K562 (cell line): ENCODE results near the gene SIGLEC11. TPM values are rescaled to one million over a fixed set of nuclear protein-coding genes. Genes with fewer than 3 reads are reported as not detected.

Source experiments
- E2F3 ChIP-seq: fragments of 250-450 bp; sonication (Bioruptor Pico); IDR thresholded peaks from 2 replicates; pipeline ENCODE4 v1.4.0; 2020; ENCODE audit warnings: mild to moderate bottlenecking
- ETV5 ChIP-seq: sonication (generic); formaldehyde crosslinking; IDR thresholded peaks from 2 replicates; pipeline ENCODE4 v1.4.0; 2020; ENCODE audit warnings: low read depth, mild to moderate bottlenecking, missing genetic modification reagents
- FOXJ2 ChIP-seq: fragments of 200-800 bp; sonication (Bioruptor generic); IDR thresholded peaks from 2 replicates; pipeline ENCODE4 v1.6.1; 2016; ENCODE audit warnings: missing genetic modification characterization, missing compliant biosample characterization
- FOXK1 ChIP-seq: sonication (generic); formaldehyde crosslinking; IDR thresholded peaks from 2 replicates; pipeline ENCODE4 v1.8.0; 2022; ENCODE audit warnings: missing genetic modification reagents, mild to moderate bottlenecking, borderline replicate concordance
- NR2C2 ChIP-seq, 2 experiments: fragments of 200-800 bp in 1 of 2; sonication (Bioruptor generic) in 1 of 2; sonication (generic) in 1 of 2; formaldehyde crosslinking in 1 of 2; IDR thresholded peaks; 2 replicates each; pipeline versions ENCODE4 v1.6.1 to v1.8.0; 2016 to 2022; ENCODE audit warnings: mild to moderate bottlenecking in 1 of 2, missing compliant biosample characterization in 1 of 2, missing genetic modification characterization in 1 of 2, missing genetic modification reagents in 1 of 2
- PRPF4 ChIP-seq: fragments of 200-400 bp; formaldehyde crosslinking; IDR thresholded peaks from one replicate; pipeline ENCODE4 v1.6.1; 2017; ENCODE audit warnings: low read length, low read depth, mild to moderate bottlenecking; ENCODE audit not compliant: insufficient read depth, poor library complexity, severe bottlenecking
- RBM25 ChIP-seq: fragments of 200-400 bp; formaldehyde crosslinking; IDR thresholded peaks from 2 replicates; pipeline ENCODE4 v1.6.1; 2018; ENCODE audit warnings: low read length, low read depth, moderate library complexity; ENCODE audit not compliant: severe bottlenecking
- RFX1 ChIP-seq: fragments of 450-650 bp; IDR thresholded peaks from 2 replicates; pipeline ENCODE4 v1.6.1; 2016; ENCODE audit warnings: mild to moderate bottlenecking, moderate library complexity
- SIRT6 ChIP-seq: IDR thresholded peaks from one replicate; pipeline ENCODE4 v1.6.1; 2012; ENCODE audit warnings: low read depth, mild to moderate bottlenecking, control low read depth, inconsistent platforms, low read length, moderate library complexity
- SRF ChIP-seq, 2 experiments: fragments of 250-450, 450-650 bp in 1 of 2; sonication (Bioruptor Pico) in 1 of 2; sonication (generic) in 1 of 2; formaldehyde crosslinking; IDR thresholded peaks; 2 replicates each; pipeline versions ENCODE4 v1.5.0 to v1.5.1; 2020 to 2022; ENCODE audit warnings: mild to moderate bottlenecking in 1 of 2, missing genetic modification reagents in 1 of 2
- TEAD4 ChIP-seq, 2 experiments: sonication (generic) in 1 of 2; formaldehyde crosslinking in 1 of 2; IDR thresholded peaks; 2 replicates each; pipeline versions ENCODE4 v1.6.1 to v1.8.0; 2012 to 2022; ENCODE audit warnings: borderline replicate concordance in 1 of 2, inconsistent platforms in 1 of 2, low read length in 1 of 2, mild to moderate bottlenecking in 1 of 2, missing genetic modification reagents in 1 of 2
- WHSC1 ChIP-seq: IDR thresholded peaks from one replicate; pipeline ENCODE4 v1.6.1; 2012; ENCODE audit warnings: low read length, control low read depth, inconsistent platforms
- ZBTB12 ChIP-seq: fragments of 250-450 bp; sonication (Bioruptor Pico); IDR thresholded peaks from 2 replicates; pipeline ENCODE4 v1.4.0; 2020
- ZC3H11A ChIP-seq: IDR thresholded peaks from 2 replicates; pipeline ENCODE4 v1.6.1; 2012; ENCODE audit warnings: low read depth, low read length, improper control_type of control experiment
- ZKSCAN1 ChIP-seq: fragments of 150-350 bp; IDR thresholded peaks from 2 replicates; pipeline ENCODE4 v1.6.1; 2016; ENCODE audit warnings: low read depth, low read length
- ZNF395 ChIP-seq: fragments of 200-800 bp; sonication (Bioruptor generic); IDR thresholded peaks from 2 replicates; pipeline ENCODE4 v1.6.1; 2017; ENCODE audit warnings: missing genetic modification characterization, missing compliant biosample characterization
- ZNF655 ChIP-seq: fragments of 250-450 bp; sonication (Bioruptor Pico); IDR thresholded peaks from 2 replicates; pipeline ENCODE4 v1.5.0; 2021
- polyA plus RNA-seq, 8 experiments: library from polyadenylated mRNA; depleted of rRNA in 4 of 8; stranded (reverse) in 5 of 8; unstranded in 3 of 8; fragments of >200 nt; fragmentation: Nextera tagmentation in 2 of 8; fragmentation: Illumina TruSeq in 1 of 8; extraction: Ambion mirVana in 2 of 8; extraction: Trizol in 1 of 8; gene quantifications; 2 replicates each; pipeline versions ENCODE4 v1.2.1 to v1.2.3, GENCODE V29; 2011 to 2014; ENCODE audit warnings: inconsistent platforms in 1 of 8, missing spikeins in 1 of 8
- total RNA-seq, 7 experiments: library from RNA; depleted of rRNA in 6 of 7; stranded (reverse); fragments of >200 nt in 6 of 7; fragmentation: Illumina TruSeq in 2 of 7; extraction: Trizol in 2 of 7; gene quantifications; 2 replicates each; pipeline versions ENCODE4 v1.2.1 to v1.2.3, GENCODE V29; 2011 to 2021; ENCODE audit warnings: low replicate concordance in 1 of 7
- TF ChIP-seq, protein P1 (sequence below): fragments of 450-650 bp; formaldehyde crosslinking; IDR thresholded peaks from 2 replicates; pipeline ENCODE4 v1.4.0; 2022; ENCODE audit warnings: missing genetic modification characterization
- TF ChIP-seq, protein P2 (sequence below): fragments of 450-650 bp; IDR thresholded peaks from 2 replicates; pipeline ENCODE4 v1.7.1; 2018; ENCODE audit warnings: mild to moderate bottlenecking, low read depth; ENCODE audit not compliant: partially characterized antibody

SIGLEC11 gene
- total and polyA plus RNA-seq, 9 of the 15 experiments (the other 6 are each of a cell fraction or from before 2014, with no cell fraction given), result not detected

GRCh38 chr19:50003810-50004419 is 42.9 kb upstream of the SIGLEC11 start (continued):
- TF ChIP-seq ZNF395 (CRISPR knock-in tag) (0 out of 2 replicates have a peak, but pooled peaks have one; percentile 26), ZNF655 (CRISPR knock-in tag) (no peak), TEAD4 (IDR thresholded peaks at IDR 0.05; ENCODE audit: low read length) (no peak), TEAD4 (CRISPR knock-in tag; IDR thresholded peaks at IDR 0.05; ENCODE audit: borderline replicate concordance) (no peak), E2F3 (CRISPR knock-in tag) (no peak), ZC3H11A (no peak), ETV5 (CRISPR knock-in tag) (no peak), SIRT6 (no peak), RBM25 (no peak), NR2C2 (CRISPR knock-in tag; IDR thresholded peaks at IDR 0.05) (no peak), NR2C2 (tag; IDR thresholded peaks at IDR 0.05) (peak; percentile 48; the same call in 1 of the 2 replicates), FOXK1 (CRISPR knock-in tag) (no peak), PRPF4 (no peak), SRF (CRISPR knock-in tag; IDR thresholded peaks at IDR 0.05) (peak in 1 of 2 experiments; percentile 77; a peak in 2 of 4 replicates), FOXJ2 (tag) (no peak), ZKSCAN1 (no peak), RFX1 (no peak), ZBTB12 (CRISPR knock-in tag) (no peak), WHSC1 (no peak)
- TF ChIP-seq, protein P1, sequence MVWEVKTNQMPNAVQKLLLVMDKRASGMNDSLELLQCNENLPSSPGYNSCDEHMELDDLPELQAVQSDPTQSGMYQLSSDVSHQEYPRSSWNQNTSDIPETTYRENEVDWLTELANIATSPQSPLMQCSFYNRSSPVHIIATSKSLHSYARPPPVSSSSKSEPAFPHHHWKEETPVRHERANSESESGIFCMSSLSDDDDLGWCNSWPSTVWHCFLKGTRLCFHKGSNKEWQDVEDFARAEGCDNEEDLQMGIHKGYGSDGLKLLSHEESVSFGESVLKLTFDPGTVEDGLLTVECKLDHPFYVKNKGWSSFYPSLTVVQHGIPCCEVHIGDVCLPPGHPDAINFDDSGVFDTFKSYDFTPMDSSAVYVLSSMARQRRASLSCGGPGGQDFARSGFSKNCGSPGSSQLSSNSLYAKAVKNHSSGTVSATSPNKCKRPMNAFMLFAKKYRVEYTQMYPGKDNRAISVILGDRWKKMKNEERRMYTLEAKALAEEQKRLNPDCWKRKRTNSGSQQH (CRISPR knock-in tag), result 0 out of 2 replicates have a peak, but pooled peaks have one; percentile 42
- TF ChIP-seq, protein P2, sequence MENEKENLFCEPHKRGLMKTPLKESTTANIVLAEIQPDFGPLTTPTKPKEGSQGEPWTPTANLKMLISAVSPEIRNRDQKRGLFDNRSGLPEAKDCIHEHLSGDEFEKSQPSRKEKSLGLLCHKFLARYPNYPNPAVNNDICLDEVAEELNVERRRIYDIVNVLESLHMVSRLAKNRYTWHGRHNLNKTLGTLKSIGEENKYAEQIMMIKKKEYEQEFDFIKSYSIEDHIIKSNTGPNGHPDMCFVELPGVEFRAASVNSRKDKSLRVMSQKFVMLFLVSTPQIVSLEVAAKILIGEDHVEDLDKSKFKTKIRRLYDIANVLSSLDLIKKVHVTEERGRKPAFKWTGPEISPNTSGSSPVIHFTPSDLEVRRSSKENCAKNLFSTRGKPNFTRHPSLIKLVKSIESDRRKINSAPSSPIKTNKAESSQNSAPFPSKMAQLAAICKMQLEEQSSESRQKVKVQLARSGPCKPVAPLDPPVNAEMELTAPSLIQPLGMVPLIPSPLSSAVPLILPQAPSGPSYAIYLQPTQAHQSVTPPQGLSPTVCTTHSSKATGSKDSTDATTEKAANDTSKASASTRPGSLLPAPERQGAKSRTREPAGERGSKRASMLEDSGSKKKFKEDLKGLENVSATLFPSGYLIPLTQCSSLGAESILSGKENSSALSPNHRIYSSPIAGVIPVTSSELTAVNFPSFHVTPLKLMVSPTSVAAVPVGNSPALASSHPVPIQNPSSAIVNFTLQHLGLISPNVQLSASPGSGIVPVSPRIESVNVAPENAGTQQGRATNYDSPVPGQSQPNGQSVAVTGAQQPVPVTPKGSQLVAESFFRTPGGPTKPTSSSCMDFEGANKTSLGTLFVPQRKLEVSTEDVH, result no peak
